GM23248 (cell line): ENCODE data around the gene SLC6A4. TPM values are rescaled to one million over a fixed set of nuclear protein-coding genes. Genes with fewer than 3 reads are reported as not detected.

Source experiments
- DNase-seq: peaks from one replicate; pipeline ENCODE4 v3.0.0-alpha.2; 2015
- H2AFZ ChIP-seq: fragments of 200-600 bp; sonication (generic); 2 replicates; pipeline ENCODE4 v1.6.1; 2016; ENCODE audit warnings: antibody characterized with exemption
- H3F3A ChIP-seq: fragments of 200-600 bp; sonication (generic); 2 replicates; pipeline ENCODE4 v1.6.1; 2016; ENCODE audit warnings: mild to moderate bottlenecking, antibody characterized with exemption, mixed run types; ENCODE audit not compliant: insufficient read depth
- H3K27ac ChIP-seq: fragments of 200-600 bp; sonication (generic); 2 replicates; pipeline ENCODE4 v1.5.1; 2016; ENCODE audit warnings: mild to moderate bottlenecking
- H3K27me3 ChIP-seq: fragments of 200-600 bp; sonication (generic); replicated peaks from 2 replicates; pipeline ENCODE4 v1.6.1; 2016; ENCODE audit warnings: mild to moderate bottlenecking; ENCODE audit not compliant: insufficient read depth
- H3K36me3 ChIP-seq: fragments of 200-600 bp; sonication (generic); 2 replicates; pipeline ENCODE4 v1.6.1; 2016; ENCODE audit warnings: low read depth, mild to moderate bottlenecking
- H3K4me1 ChIP-seq: fragments of 200-600 bp; sonication (generic); 2 replicates; pipeline ENCODE4 v1.6.1; 2016; ENCODE audit warnings: mild to moderate bottlenecking; ENCODE audit not compliant: insufficient read depth
- H3K4me2 ChIP-seq: fragments of 200-600 bp; sonication (generic); one replicate; pipeline ENCODE4 v1.6.1; 2016; ENCODE audit warnings: mild to moderate bottlenecking; ENCODE audit not compliant: unreplicated experiment
- H3K4me3 ChIP-seq: fragments of 200-600 bp; sonication (generic); 2 replicates; pipeline ENCODE4 v1.5.1; 2016; ENCODE audit warnings: mild to moderate bottlenecking
- H3K79me2 ChIP-seq: fragments of 200-600 bp; sonication (generic); 2 replicates; pipeline ENCODE4 v1.6.1; 2016; ENCODE audit warnings: mild to moderate bottlenecking; ENCODE audit not compliant: insufficient read depth
- H3K9ac ChIP-seq: fragments of 200-600 bp; sonication (generic); 2 replicates; pipeline ENCODE4 v1.6.1; 2016; ENCODE audit warnings: mild to moderate bottlenecking
- H3K9me2 ChIP-seq: fragments of 200-600 bp; sonication (generic); 2 replicates; pipeline ENCODE4 v1.6.1; 2016; ENCODE audit warnings: mixed run types, mild to moderate bottlenecking, moderate library complexity; ENCODE audit not compliant: insufficient read depth
- H3K9me3 ChIP-seq: fragments of 200-600 bp; sonication (generic); one replicate; pipeline ENCODE4 v1.6.1; 2017; ENCODE audit warnings: low read depth
- H4K20me1 ChIP-seq: fragments of 200-600 bp; sonication (generic); 2 replicates; pipeline ENCODE4 v1.6.0; 2016; ENCODE audit not compliant: insufficient read depth
- EZH2 ChIP-seq: fragments of 200-600 bp; sonication (generic); IDR thresholded peaks from 2 replicates; pipeline ENCODE4 v1.6.1; 2018; ENCODE audit warnings: antibody characterized with exemption, mild to moderate bottlenecking; ENCODE audit not compliant: insufficient read depth, poor library complexity, severe bottlenecking
- EZH2phosphoT487 ChIP-seq: fragments of 200-600 bp; sonication (generic); IDR thresholded peaks from 2 replicates; pipeline ENCODE4 v1.6.1; 2018; ENCODE audit warnings: antibody characterized with exemption, moderate library complexity, mild to moderate bottlenecking, low read depth; ENCODE audit not compliant: insufficient read depth
- WGBS, 2 experiments: methylation state at CpG; one replicate each; pipeline ENCODE4 v1.1.6; 2015 to 2017; ENCODE audit warnings: low lambda C conversion rate in 2 of 2, low coverage in 1 of 2; ENCODE audit errors: missing lambda C conversion rate in 2 of 2; 5-methylcytosine and 5-hydroxymethylcytosine counted together
- in situ Hi-C: fragments of 300-500 bp; cut with MboI; formaldehyde crosslinking; loops from 2 replicates; pipeline ENCODE4 v1.15.0; 2020
- polyA plus RNA-seq: library from polyadenylated mRNA; unstranded; fragments of >200 nt; fragmentation: Nextera tagmentation; extraction: Ambion mirVana; gene quantifications from 2 replicates; pipeline ENCODE4 v1.2.1, GENCODE V29; 2016
- total RNA-seq: library from RNA; depleted of rRNA; stranded (reverse); fragments of >200 nt; shearing (Covaris generic); gene quantifications from 2 replicates; pipeline ENCODE4 v1.2.3, GENCODE V29; 2014

Gene SLC6A4
- total and polyA plus RNA-seq, 2 experiments from 2014 or later: 0.03 TPM; not detected in 1

- no peak overlapping the region for H3K27ac ChIP-seq
- no peaks in the 10 kb centered on the region for H3K9me2 ChIP-seq
- no peak for TF ChIP-seq EZH2phosphoT487
- no peak for TF ChIP-seq EZH2
- no peaks in the 10 kb centered on the region for H3F3A ChIP-seq
- no peak overlapping the region for H2AFZ ChIP-seq
- H3K79me2 ChIP-seq: no peaks in the 10 kb centered on the region
- 80 to 99% methylated on average over 6 to 9 of the region's 10 CpGs for WGBS, 2 experiments
- H4K20me1 ChIP-seq: no peaks in the 10 kb centered on the region
- H3K9me3 ChIP-seq: no peaks in the 10 kb centered on the region
- no peak overlapping the region for H3K4me2 ChIP-seq
- no peak overlapping the region for H3K4me3 ChIP-seq
- no peak for DNase-seq
- H3K9ac ChIP-seq: no peak overlapping the region
- H3K36me3 ChIP-seq: no peaks in the 10 kb centered on the region
- in situ Hi-C loops: no loop called here
- H3K4me1 ChIP-seq: no peaks in the 10 kb centered on the region
- 0 out of 2 replicates have a peak, but pooled peaks cover 4% of the 10 kb centered on the region for H3K27me3 ChIP-seq
Observed at GRCh38 chr17:30221346-30221745, 14.2 kb downstream of the SLC6A4 start.

- in situ Hi-C loops: no loop called here
- Histone ChIP-seq H3F3A (no peaks in the 10 kb centered on the region), H3K4me3 (no peak overlapping the region), H3K27ac (no peak overlapping the region), H3K79me2 (no peaks in the 10 kb centered on the region), H3K4me2 (no peak overlapping the region), H2AFZ (no peak overlapping the region), H3K9ac (no peak overlapping the region), H3K9me3 (no peaks in the 10 kb centered on the region), H3K4me1 (no peaks in the 10 kb centered on the region), H3K27me3 (no peaks in the 10 kb centered on the region), H3K36me3 (no peaks in the 10 kb centered on the region), H4K20me1 (no peaks in the 10 kb centered on the region), H3K9me2 (no peaks in the 10 kb centered on the region)
- TF ChIP-seq EZH2 (no peak), EZH2phosphoT487 (no peak)
- DNase-seq: no peak
- 68 to 72% methylated on average over 5 of the region's 5 CpGs for WGBS, 2 experiments
Observed at GRCh38 chr17:30220414-30220813, 15.1 kb downstream of the SLC6A4 start.

GRCh38 chr17:30219833-30220232 lies 15.7 kb downstream of the SLC6A4 start:
- H3K4me2 ChIP-seq: no peak overlapping the region
- DNase-seq: no peak
- no peak overlapping the region for H2AFZ ChIP-seq
- H3K9ac ChIP-seq: no peak overlapping the region
- WGBS, 2 experiments: 54 to 57% methylated on average over 7 of the region's 7 CpGs
- H3K9me3 ChIP-seq: no peaks in the 10 kb centered on the region
- no peaks in the 10 kb centered on the region for H4K20me1 ChIP-seq
- H3K36me3 ChIP-seq: no peaks in the 10 kb centered on the region
- no peaks in the 10 kb centered on the region for H3K9me2 ChIP-seq
- in situ Hi-C loops: no loop called here
- no peaks in the 10 kb centered on the region for H3F3A ChIP-seq
- H3K79me2 ChIP-seq: no peaks in the 10 kb centered on the region
- no peak overlapping the region for H3K4me3 ChIP-seq
- no peaks in the 10 kb centered on the region for H3K4me1 ChIP-seq
- no peak for TF ChIP-seq EZH2
- no peak for TF ChIP-seq EZH2phosphoT487
- H3K27me3 ChIP-seq: no peaks in the 10 kb centered on the region
- no peak overlapping the region for H3K27ac ChIP-seq

GRCh38 chr17:30219315-30219714 lies 16.2 kb downstream of the SLC6A4 start:
- Histone ChIP-seq H3F3A (no peaks in the 10 kb centered on the region), H3K4me2 (no peak overlapping the region), H3K9me2 (no peaks in the 10 kb centered on the region), H3K27ac (no peak overlapping the region), H3K9ac (no peak overlapping the region), H3K4me3 (no peak overlapping the region), H4K20me1 (no peaks in the 10 kb centered on the region), H2AFZ (no peak overlapping the region), H3K79me2 (no peaks in the 10 kb centered on the region), H3K27me3 (no peaks in the 10 kb centered on the region), H3K4me1 (no peaks in the 10 kb centered on the region), H3K36me3 (no peaks in the 10 kb centered on the region), H3K9me3 (no peaks in the 10 kb centered on the region)
- 81 to 89% methylated on average over 4 of the region's 4 CpGs for WGBS, 2 experiments
- DNase-seq: no peak
- TF ChIP-seq EZH2 (no peak), EZH2phosphoT487 (no peak)
- in situ Hi-C loops: no loop called here

- Histone ChIP-seq H3K4me3 (no peak overlapping the region), H3F3A (no peaks in the 10 kb centered on the region)
- 74 to 77% methylated on average over 9 of the region's 9 CpGs for WGBS, 2 experiments
Observed at GRCh38 chr17:30218799-30219198, 16.7 kb downstream of the SLC6A4 start.

More at GRCh38 chr17:30218799-30219198, 16.7 kb downstream of the SLC6A4 start:
- Histone ChIP-seq H3K79me2 (no peaks in the 10 kb centered on the region), H2AFZ (no peak overlapping the region), H3K36me3 (no peaks in the 10 kb centered on the region), H4K20me1 (no peaks in the 10 kb centered on the region), H3K4me1 (no peaks in the 10 kb centered on the region), H3K27ac (no peak overlapping the region), H3K9me2 (no peaks in the 10 kb centered on the region), H3K9ac (no peak overlapping the region), H3K9me3 (no peaks in the 10 kb centered on the region), H3K27me3 (no peaks in the 10 kb centered on the region), H3K4me2 (no peak overlapping the region)
- in situ Hi-C loops: no loop called here
- TF ChIP-seq EZH2 (no peak), EZH2phosphoT487 (no peak)
- DNase-seq: no peak
